ENCODE results near the gene SFT2D1. TPM values are rescaled to one million over a fixed set of nuclear protein-coding genes. Genes with fewer than 3 reads are reported as not detected.
A peak's percentile ranks its signal among the peaks of the same experiment; 100 is the strongest.

The SFT2D1 gene
- total and polyA plus RNA-seq, 2 of the 4 experiments (the other 2 are of a cell fraction), result 10.2 to 45.8 TPM

- ATAC-seq (ENCODE audit: low read depth) (peak; percentile 55), DNase-seq (no peak)
- no peaks in the 10 kb centered on the region for H3K9me3 ChIP-seq (ENCODE audit: control insufficient read depth, insufficient read depth, low read length)
- H3K79me1 ChIP-seq (ENCODE audit: low read depth in 1 of 2, low read length in 2 of 2), result no peaks in the 10 kb centered on the region
- dilution Hi-C loops (cut with HindIII; ENCODE audit: low sequenced_read_pairs, unreplicated experiment) (no loop called here), in situ Hi-C loops (cut with MboI; ENCODE audit: low sequenced_read_pairs) (no loop called here), intact Hi-C loops (cut with micrococcal nuclease) (no loop called here)
- H4K91ac ChIP-seq (ENCODE audit: insufficient read depth, low read depth, low read length), result no peak within 1 kb of the TSS
- no peaks in the 10 kb centered on the region for H4K20me1 ChIP-seq (ENCODE audit: insufficient read depth, low read length)
- ChIA-PET CTCF (no interaction called here), POLR2A (ENCODE audit: unreplicated experiment) (no interaction called here)
- no peak within 1 kb of the TSS for H3K9ac ChIP-seq (ENCODE audit: low read depth, low read length)
- BruUV-seq (replicated peaks), result no TSS peak
- no peak within 1 kb of the TSS for H3K23ac ChIP-seq (ENCODE audit: low read depth, low read length)
- H3K9me1 ChIP-seq (ENCODE audit: insufficient read depth, low read length), result no peaks in the 10 kb centered on the region
- peak within 1 kb of the TSS; percentile 70; the same call in 1 of the 2 replicates for H3K4me2 ChIP-seq (ENCODE audit: low read depth, low read length)
- no peak within 1 kb of the TSS for H3K18ac ChIP-seq (ENCODE audit: low read depth, low read length)
- H3K4me3 ChIP-seq (ENCODE audit: insufficient read depth, low read depth, low read length), result peak within 1 kb of the TSS; percentile 10; the same call in 1 of the 2 replicates
- no peak within 1 kb of the TSS for H2BK120ac ChIP-seq (ENCODE audit: low read depth, low read length)
- WGBS, 2 experiments (ENCODE audit: extremely low coverage in 2 of 2, insufficient read length in 1 of 2), result 2% methylated on average over 22 of the region's 74 CpGs; no CpG with 5 or more reads in 1 of the 2 experiments
- H3K27me3 ChIP-seq (ENCODE audit: control insufficient read depth, insufficient read depth, low read length), result peaks cover 57% of the 10 kb centered on the region
- peak within 1 kb of the TSS; percentile 28 for H2AK9ac ChIP-seq (replicated peaks; ENCODE audit: low read depth, low read length, poor library complexity)
- H2BK15ac ChIP-seq (ENCODE audit: low read depth, low read length), result no peak within 1 kb of the TSS
- TF ChIP-seq SMC3 (IDR thresholded peaks at IDR 0.05; ENCODE audit: low read depth, low read length) (no peak), RCOR1 (IDR thresholded peaks at IDR 0.05; ENCODE audit: insufficient replicate concordance, low read length) (no peak), MAFK (IDR thresholded peaks at IDR 0.05; ENCODE audit: low read depth, low read length) (no peak), BHLHE40 (IDR thresholded peaks at IDR 0.05; ENCODE audit: low read depth, low read length) (no peak), POLR2A (IDR thresholded peaks at IDR 0.05; ENCODE audit: low read depth, low read length) (no peak), CTCF (conservative IDR thresholded peaks at IDR 0.05; ENCODE audit: low read depth, low read length) (no peak), MAZ (IDR thresholded peaks at IDR 0.05; ENCODE audit: borderline replicate concordance, low read depth, low read length) (no peak)
- TF ChIP-seq, protein P1, sequence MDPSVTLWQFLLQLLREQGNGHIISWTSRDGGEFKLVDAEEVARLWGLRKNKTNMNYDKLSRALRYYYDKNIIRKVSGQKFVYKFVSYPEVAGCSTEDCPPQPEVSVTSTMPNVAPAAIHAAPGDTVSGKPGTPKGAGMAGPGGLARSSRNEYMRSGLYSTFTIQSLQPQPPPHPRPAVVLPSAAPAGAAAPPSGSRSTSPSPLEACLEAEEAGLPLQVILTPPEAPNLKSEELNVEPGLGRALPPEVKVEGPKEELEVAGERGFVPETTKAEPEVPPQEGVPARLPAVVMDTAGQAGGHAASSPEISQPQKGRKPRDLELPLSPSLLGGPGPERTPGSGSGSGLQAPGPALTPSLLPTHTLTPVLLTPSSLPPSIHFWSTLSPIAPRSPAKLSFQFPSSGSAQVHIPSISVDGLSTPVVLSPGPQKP (IDR thresholded peaks at IDR 0.05; ENCODE audit: borderline replicate concordance, low read depth, low read length), result no peak
- no peak within 1 kb of the TSS for H3K4ac ChIP-seq (ENCODE audit: low read depth, low read length)
- no peak within 1 kb of the TSS for H3K27ac ChIP-seq (ENCODE audit: insufficient read depth, low read length)
- no peak within 1 kb of the TSS for H4K5ac ChIP-seq (ENCODE audit: low read depth, low read length)
- no peak within 1 kb of the TSS for H2AK5ac ChIP-seq (ENCODE audit: low read depth, low read length)
- no peak within 1 kb of the TSS for H2BK5ac ChIP-seq (ENCODE audit: low read depth, low read length, poor library complexity, severe bottlenecking)
- no peaks in the 10 kb centered on the region; the same call in 1 of the 2 replicates for H3K4me1 ChIP-seq (ENCODE audit: control insufficient read depth, insufficient read depth, low read length)
- H2AFZ ChIP-seq (replicated peaks; ENCODE audit: low read length, poor library complexity), result peak within 1 kb of the TSS; percentile 83
- H3K56ac ChIP-seq (ENCODE audit: extremely low read depth, insufficient read depth, low read length), result no peak within 1 kb of the TSS
- H3K14ac ChIP-seq (replicated peaks; ENCODE audit: low read depth, low read length), result no peak within 1 kb of the TSS
- H2BK20ac ChIP-seq (ENCODE audit: low read depth, low read length), result no peak within 1 kb of the TSS
- H4K8ac ChIP-seq (ENCODE audit: low read depth in 2 of 2, low read length in 2 of 2), result no peak within 1 kb of the TSS
- no peaks in the 10 kb centered on the region for H3K36me3 ChIP-seq (ENCODE audit: control insufficient read depth, insufficient read depth, low read length)
Measured at GRCh38 chr6:166308033-166308768, 34.1 kb downstream of the SFT2D1 start, which contains the start of gene PRR18. TSS of gene PRR18 (minus strand) at chr6:166308392. CDS start at chr6:166308142, 250 bp downstream.
